GM20000 (cell line): ENCODE measurements around the gene SH3RF3.

Experiments
- DNase-seq: peaks from one replicate; pipeline ENCODE4 v3.0.0; 2012; ENCODE audit warnings: low spot score
- TF ChIP-seq, protein P1 (sequence below): IDR thresholded peaks from 2 replicates; pipeline ENCODE4 v1.5.1; 2012; ENCODE audit warnings: mild to moderate bottlenecking, control low read depth; ENCODE audit errors: extremely low read depth, missing control alignments

SH3RF3 gene

DNA sequence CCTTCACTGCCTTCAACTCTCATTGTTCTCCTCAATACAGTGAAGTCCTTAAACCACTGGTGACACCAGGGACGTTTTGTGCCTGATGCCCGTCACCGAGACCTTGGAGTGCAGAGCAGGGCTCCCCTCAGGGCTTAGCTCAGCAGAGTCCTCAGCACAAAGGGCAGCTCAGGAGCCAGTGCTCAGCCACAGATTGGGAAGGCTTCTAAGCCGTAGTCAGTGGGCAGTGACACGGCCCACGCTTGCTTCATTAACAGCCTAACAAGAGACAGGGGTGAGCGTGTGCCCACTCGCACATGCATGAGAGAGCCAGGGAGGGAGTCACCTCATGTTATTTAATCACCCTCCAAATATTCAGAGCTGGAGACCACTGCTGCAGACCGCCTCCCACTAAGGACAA lies 137.5 kb downstream of the SH3RF3 start:
- TF ChIP-seq, protein P1, sequence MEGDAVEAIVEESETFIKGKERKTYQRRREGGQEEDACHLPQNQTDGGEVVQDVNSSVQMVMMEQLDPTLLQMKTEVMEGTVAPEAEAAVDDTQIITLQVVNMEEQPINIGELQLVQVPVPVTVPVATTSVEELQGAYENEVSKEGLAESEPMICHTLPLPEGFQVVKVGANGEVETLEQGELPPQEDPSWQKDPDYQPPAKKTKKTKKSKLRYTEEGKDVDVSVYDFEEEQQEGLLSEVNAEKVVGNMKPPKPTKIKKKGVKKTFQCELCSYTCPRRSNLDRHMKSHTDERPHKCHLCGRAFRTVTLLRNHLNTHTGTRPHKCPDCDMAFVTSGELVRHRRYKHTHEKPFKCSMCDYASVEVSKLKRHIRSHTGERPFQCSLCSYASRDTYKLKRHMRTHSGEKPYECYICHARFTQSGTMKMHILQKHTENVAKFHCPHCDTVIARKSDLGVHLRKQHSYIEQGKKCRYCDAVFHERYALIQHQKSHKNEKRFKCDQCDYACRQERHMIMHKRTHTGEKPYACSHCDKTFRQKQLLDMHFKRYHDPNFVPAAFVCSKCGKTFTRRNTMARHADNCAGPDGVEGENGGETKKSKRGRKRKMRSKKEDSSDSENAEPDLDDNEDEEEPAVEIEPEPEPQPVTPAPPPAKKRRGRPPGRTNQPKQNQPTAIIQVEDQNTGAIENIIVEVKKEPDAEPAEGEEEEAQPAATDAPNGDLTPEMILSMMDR, result no peak

DNA sequence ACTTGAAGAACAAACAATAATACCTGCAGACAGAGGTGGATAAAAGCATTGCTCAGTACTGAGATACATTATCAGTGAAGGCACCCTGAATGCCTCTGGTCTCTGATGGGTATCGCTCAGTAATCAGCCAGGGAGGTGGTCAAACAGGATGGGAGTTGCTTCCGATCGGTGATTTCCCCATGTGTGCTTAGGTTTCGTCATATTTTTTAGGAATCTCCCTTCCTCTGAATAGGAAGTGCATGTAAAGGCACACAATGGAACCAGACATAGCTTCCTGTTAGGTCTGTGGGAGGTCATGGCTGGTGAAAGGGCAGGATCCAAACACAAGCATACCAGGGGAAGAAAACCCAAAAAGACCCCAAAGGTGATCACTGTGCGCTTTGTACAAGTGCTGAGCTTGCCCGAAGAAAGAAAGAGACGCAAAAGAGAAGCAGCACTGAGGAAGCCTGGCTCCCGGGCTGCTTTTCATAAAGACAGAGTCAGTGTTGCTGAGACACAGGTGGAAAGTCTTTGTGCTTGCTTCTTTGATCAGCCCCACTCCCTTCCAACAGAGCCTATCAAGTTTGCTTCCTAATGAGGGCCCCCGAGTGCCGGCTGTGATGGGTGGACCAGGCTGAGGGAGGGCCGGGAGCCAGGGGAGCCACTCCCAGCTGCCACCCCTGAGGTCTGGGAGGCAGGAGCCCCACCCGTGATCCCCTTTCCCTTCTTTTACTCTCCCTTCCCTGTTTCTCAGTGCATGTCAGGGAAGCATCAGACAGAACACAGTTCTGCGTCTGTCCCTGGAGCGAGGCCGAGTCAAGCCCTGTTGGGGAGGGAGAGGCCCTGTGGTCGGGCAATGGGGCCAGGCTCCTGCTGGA lies 138.2 kb downstream of the SH3RF3 start:
- TF ChIP-seq, protein P1, result no peak
- no peak for DNase-seq

More for the DNA sequence above, 137.5 kb downstream of the SH3RF3 start:
- no peak for DNase-seq

DNA sequence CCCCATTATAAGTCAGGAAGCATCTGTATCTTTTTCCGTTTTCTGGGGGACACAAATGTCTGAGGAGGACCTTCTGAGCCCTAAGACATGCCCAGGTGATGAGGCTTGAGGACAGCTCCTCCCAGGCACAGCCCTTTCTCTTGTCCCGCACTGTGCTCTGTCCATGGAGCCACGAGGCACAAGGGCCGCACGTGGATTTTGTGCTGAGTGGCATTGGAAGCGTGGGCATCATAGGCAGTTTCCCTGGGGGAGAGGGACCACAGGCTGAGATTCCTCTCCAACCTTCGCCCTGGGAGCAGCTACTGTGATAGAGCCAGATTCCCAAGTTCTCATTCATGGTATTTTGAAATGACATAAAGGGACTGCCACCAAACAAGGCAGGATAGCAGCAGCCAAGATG lies 139.9 kb downstream of the SH3RF3 start:
- DNase-seq, result no peak
- TF ChIP-seq, protein P1, result no peak

DNA sequence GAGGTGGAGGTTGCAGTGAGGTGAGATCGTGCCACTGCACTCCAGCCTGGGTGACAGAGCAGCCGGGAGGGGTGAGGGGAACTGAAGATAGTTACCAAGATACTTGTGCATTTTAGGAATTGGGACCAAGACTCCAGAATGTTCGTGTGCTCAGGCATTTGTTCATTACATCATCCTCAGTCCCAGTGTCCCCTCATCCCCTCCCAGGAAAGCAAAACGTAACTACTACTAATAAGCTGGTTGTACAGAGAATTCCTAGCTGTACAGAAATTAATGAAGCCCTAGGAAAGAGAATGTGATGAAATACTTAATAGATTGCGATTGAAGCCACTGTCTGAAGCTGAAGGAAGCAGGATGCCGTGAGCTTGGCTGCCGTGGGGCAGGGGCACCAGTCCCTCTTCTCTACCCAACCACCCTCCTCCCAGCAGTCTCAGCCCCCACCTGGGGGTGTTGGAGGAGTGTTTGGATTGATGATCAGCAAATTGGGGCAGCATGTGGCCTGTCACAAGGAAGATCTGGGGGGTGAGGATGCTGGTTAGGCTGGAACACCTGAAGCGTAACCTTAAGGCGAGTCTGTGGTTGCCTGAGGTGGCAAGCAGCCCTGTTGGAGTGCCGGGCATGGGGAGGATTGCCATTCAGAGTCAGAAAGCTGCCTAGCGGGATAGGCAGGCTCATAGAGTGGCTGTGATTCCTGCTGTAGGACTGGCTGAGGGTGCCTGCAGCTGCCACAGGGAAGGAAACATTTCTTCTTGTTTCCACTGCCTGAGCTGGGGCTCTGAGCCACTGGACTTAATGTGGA lies 140.9 kb downstream of the SH3RF3 start:
- no peak for DNase-seq

DNA sequence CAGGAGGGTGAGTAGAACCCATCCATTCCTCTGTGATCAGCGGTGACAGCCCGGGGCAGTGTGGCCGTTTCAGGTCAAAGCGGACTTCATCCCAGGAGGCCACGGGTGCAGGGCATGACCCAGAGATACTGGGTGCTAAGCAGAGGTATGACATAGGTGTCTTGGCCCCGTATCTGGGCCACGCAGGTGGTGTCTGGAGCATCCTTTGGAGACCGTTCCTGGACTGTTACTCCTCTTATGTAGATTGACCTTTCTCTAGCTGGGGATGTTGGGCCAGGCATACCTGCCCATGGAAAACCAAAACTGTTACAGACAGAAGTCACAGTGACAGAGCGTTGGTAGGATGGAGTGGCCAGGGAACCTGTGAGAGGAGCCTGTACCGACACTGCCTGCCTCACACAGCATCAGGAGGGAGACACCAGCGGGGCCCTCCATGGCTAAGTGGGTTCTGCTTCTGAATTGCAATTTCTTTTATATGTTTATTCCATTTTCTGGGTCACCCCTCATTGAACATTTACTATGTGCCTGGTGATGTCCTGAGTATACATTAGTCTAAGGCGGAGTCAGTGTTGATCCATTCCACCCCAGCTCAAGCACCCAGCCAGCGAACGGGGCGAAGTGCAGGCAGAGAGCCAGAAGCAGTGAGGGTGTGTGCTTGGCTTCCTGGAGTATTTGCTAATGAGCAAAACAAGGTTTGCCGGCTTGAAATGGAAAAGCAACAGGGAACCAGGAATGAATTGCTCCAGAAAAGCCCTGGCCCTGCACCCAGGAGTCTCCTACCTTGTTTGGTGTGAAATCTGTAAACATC lies 141.7 kb downstream of the SH3RF3 start:
- TF ChIP-seq, protein P1, result no peak
- DNase-seq, result no peak

More for the DNA sequence above, 140.9 kb downstream of the SH3RF3 start:
- TF ChIP-seq, protein P1, result no peak

DNA sequence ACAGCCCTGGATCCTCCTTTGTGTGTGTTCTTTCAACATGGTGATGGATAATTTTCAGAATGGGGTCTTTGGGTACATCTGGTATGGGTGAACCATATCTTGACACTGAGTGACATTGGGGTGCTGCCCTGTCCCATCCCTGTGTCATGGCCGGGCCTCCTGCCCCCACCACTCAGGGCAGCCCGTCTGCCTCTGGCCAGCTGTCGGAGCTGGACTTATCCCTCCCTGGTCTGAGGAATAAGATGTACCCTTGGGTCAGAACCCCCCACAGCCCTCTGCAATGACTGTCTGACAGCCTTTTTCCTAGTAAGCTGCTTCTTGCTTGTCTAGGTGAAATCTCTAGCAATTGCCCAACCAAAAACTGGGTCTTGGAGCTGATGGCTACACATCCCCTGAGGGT lies 142.9 kb downstream of the SH3RF3 start:
- TF ChIP-seq, protein P1, result no peak
- no peak for DNase-seq
